Measurements from ENCODE around the gene MME. TPM values are rescaled to one million over a fixed set of nuclear protein-coding genes. Genes with fewer than 3 reads are reported as not detected.

Gene MME
- total and polyA plus RNA-seq, 10 of the 15 experiments (the other 5 are each of a cell fraction or from before 2014, with no cell fraction given), result under 0.01 to 0.23 (median 0.09) TPM; not detected in 3

- TF ChIP-seq ZZZ3 (IDR thresholded peaks at IDR 0.05; ENCODE audit: control insufficient read depth, insufficient read length, low read depth), result no peak
- TF ChIP-seq KLF5 (IDR thresholded peaks at IDR 0.05; ENCODE audit: partially characterized antibody), result no peak
- no peak for TF ChIP-seq POLR2AphosphoS2 (IDR thresholded peaks at IDR 0.05; ENCODE audit: low read depth, low read length)
- TF ChIP-seq MYB (IDR thresholded peaks at IDR 0.05; ENCODE audit: borderline replicate concordance, low read depth, low read length), result no peak
- no peak for TF ChIP-seq ESRRA (IDR thresholded peaks at IDR 0.05; ENCODE audit: low read length)
- TF ChIP-seq BACH1 (IDR thresholded peaks at IDR 0.05; ENCODE audit: borderline replicate concordance), result no peak
- no peak for TF ChIP-seq SIN3A (IDR thresholded peaks at IDR 0.05; ENCODE audit: low read depth, low read length)
- no peak for TF ChIP-seq CREM (IDR thresholded peaks at IDR 0.05; ENCODE audit: low read depth)
- no peak for TF ChIP-seq NFIC (IDR thresholded peaks at IDR 0.05; ENCODE audit: low read depth, low read length)
- no peak for TF ChIP-seq MTA3 (IDR thresholded peaks at IDR 0.05; ENCODE audit: borderline replicate concordance, low read length)
- no peak for TF ChIP-seq ZSCAN29 (IDR thresholded peaks at IDR 0.05)
These were observed 100.0 kb downstream of the MME start (continued) for GRCh38 chr3:155179966-155180757.

DNA sequence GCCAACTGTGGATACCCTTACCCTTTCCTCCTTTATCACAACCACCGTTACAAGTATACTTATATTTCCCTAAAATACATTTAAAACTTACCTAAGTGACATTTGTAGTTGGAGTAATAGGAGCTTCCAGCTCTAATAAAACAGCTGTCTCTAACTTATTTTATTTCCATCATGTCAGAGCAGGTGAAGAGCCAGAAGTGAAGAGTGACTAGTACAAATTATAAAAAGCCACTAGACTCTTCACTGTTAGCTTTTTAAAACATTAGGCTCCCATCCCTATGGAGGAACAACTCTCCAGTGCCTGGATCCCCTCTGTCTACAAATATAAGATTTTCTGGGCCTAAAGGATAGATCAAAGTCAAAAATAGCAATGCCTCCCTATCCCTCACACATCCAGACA is 102.3 kb downstream of the MME start:
- CTCF ChIA-PET, result no interaction called here
- Histone ChIP-seq H3K4me1 (ENCODE audit: control insufficient read depth, insufficient read depth, low read length) (no peaks in the 10 kb centered on the region), H2AFZ (ENCODE audit: control insufficient read depth, low read depth, low read length) (no peak overlapping the region), H3K27ac (ENCODE audit: control insufficient read depth, insufficient read depth) (no peak overlapping the region), H3K4me2 (ENCODE audit: control insufficient read depth, insufficient read depth) (no peak overlapping the region), H3K9me3 (replicated peaks; ENCODE audit: control insufficient read depth, insufficient read depth, low read length) (no peaks in the 10 kb centered on the region), H3K27me3 (replicated peaks in 1 of 2; ENCODE audit: control insufficient read depth in 2 of 2, insufficient read depth in 2 of 2, low read length in 1 of 2) (no peaks in the 10 kb centered on the region), H3K36me3 (ENCODE audit: control insufficient read depth in 2 of 2, insufficient read depth in 2 of 2, low read length in 1 of 2) (no peaks in the 10 kb centered on the region), H4K20me1 (ENCODE audit: control insufficient read depth, insufficient read depth) (no peaks in the 10 kb centered on the region), H3K4me3 (no peak overlapping the region), H3K9ac (ENCODE audit: control insufficient read depth, insufficient read depth, low read length) (no peak overlapping the region), H3K79me2 (ENCODE audit: control insufficient read depth, insufficient read depth, low read length) (no peaks in the 10 kb centered on the region)
- intact Hi-C loops (cut with micrococcal nuclease; ENCODE audit: unreplicated experiment), result no loop called here
- RAD21 ChIA-PET (ENCODE audit: unreplicated experiment), result no interaction called here
- FAIRE-seq (no peak), ATAC-seq (no peak), DNase-seq (ENCODE audit: low read depth, low spot score) (no peak)
- in situ Hi-C loops (cut with MboI), result no loop called here
- 41% methylated on average over 1 of the region's 1 CpG for WGBS (ENCODE audit: insufficient coverage, insufficient replicate concordance, low lambda C conversion rate, missing lambda C conversion rate)
- SMC1A ChIA-PET (ENCODE audit: uncharacterized antibody, unreplicated experiment), result no interaction called here
- POLR2A ChIA-PET, result no interaction called here
- BruUV-seq (replicated peaks), result no TSS peak
- TF ChIP-seq FOXK2 (IDR thresholded peaks at IDR 0.05) (no peak), TCF7 (IDR thresholded peaks at IDR 0.05; ENCODE audit: borderline replicate concordance) (no peak), IRF4 (IDR thresholded peaks at IDR 0.05; ENCODE audit: low read depth, low read length) (no peak), TARDBP (IDR thresholded peaks at IDR 0.05; ENCODE audit: borderline replicate concordance) (no peak), KLF5 (IDR thresholded peaks at IDR 0.05; ENCODE audit: partially characterized antibody) (no peak), MLLT1 (IDR thresholded peaks at IDR 0.05) (no peak), HSF1 (IDR thresholded peaks at IDR 0.05; ENCODE audit: low read depth, low read length) (no peak), MYC (IDR thresholded peaks at IDR 0.05; ENCODE audit: insufficient read depth, insufficient read length, insufficient replicate concordance, low read length, severe bottlenecking) (no peak), RELA (IDR thresholded peaks at IDR 0.05; ENCODE audit: borderline replicate concordance, partially characterized antibody) (no peak)
- TF ChIP-seq, protein P1, sequence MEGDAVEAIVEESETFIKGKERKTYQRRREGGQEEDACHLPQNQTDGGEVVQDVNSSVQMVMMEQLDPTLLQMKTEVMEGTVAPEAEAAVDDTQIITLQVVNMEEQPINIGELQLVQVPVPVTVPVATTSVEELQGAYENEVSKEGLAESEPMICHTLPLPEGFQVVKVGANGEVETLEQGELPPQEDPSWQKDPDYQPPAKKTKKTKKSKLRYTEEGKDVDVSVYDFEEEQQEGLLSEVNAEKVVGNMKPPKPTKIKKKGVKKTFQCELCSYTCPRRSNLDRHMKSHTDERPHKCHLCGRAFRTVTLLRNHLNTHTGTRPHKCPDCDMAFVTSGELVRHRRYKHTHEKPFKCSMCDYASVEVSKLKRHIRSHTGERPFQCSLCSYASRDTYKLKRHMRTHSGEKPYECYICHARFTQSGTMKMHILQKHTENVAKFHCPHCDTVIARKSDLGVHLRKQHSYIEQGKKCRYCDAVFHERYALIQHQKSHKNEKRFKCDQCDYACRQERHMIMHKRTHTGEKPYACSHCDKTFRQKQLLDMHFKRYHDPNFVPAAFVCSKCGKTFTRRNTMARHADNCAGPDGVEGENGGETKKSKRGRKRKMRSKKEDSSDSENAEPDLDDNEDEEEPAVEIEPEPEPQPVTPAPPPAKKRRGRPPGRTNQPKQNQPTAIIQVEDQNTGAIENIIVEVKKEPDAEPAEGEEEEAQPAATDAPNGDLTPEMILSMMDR (IDR thresholded peaks at IDR 0.05 in 2 of 3, conservative IDR thresholded peaks at IDR 0.05 in 1 of 3; ENCODE audit: control insufficient read depth in 2 of 3, extremely low read depth in 1 of 3, insufficient read depth in 1 of 3, low read depth in 3 of 3, low read length in 3 of 3), result no peak

Data from GM12878 (cell line).